Astrocyte of the cerebellum (primary cell): ENCODE results near the gene CBX7.

ENCODE experiments used
- DNase-seq: peaks from one replicate; pipeline ENCODE4 v3.0.0-alpha.2; 2011; ENCODE audit warnings: low read depth
- H3K4me3 ChIP-seq: 2 replicates; pipeline ENCODE4 v1.5.1; 2011; ENCODE audit warnings: mild to moderate bottlenecking, low read depth, low read length, moderate library complexity
- in situ Hi-C: cut with HindIII; loops from 2 replicates; pipeline ENCODE4 v1.10.0; 2017; ENCODE audit warnings: low sequenced_read_pairs
- TF ChIP-seq, protein P1 (sequence below): IDR thresholded peaks from 2 replicates; pipeline ENCODE4 v1.5.1; 2012; ENCODE audit warnings: low read length, low read depth, moderate library complexity, mild to moderate bottlenecking; ENCODE audit errors: missing control alignments

CBX7 gene

DNA sequence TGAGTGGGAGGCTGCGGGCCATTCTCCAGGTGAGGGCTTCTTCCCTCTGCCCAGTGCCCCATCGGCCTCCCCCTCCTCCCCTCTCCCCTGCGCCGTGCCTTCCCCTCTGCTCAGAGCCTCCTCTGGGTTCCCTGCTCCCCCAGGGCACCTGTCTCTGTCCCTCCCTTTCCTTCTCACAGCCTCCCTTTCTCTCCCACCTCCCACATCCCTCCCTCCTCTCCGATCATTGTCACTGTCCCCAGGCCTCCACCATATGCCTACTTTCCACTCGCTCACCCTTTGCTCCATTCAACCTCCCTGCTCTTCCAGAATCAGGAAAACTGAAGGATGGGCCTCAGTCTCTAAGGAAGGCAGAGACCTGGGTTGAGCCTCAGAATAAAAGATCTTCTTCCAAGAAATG, 65.4 kb downstream of the CBX7 start:
- in situ Hi-C loops: no loop called here

DNA sequence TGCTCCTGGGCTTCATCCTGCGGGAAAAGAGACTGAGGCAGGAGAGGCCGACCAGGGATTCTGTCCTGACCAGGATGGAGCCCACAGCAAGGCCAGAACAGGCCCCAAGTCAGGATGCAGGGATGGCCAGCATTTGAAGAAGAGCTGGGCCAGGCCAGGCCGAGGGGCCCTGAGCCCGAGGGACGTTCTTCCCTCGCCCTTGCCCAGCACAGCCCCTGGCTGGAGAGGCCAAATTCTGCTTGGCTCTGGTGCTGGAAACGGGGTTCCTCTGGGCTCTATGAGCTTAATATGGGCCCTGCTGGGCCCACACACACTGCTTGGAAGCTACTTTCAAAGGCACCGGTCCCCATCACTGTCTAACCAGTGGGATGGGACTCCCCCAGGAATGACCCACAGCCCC, 67.8 kb downstream of the CBX7 start:
- H3K4me3 ChIP-seq: no peak overlapping the region
- TF ChIP-seq, protein P1, sequence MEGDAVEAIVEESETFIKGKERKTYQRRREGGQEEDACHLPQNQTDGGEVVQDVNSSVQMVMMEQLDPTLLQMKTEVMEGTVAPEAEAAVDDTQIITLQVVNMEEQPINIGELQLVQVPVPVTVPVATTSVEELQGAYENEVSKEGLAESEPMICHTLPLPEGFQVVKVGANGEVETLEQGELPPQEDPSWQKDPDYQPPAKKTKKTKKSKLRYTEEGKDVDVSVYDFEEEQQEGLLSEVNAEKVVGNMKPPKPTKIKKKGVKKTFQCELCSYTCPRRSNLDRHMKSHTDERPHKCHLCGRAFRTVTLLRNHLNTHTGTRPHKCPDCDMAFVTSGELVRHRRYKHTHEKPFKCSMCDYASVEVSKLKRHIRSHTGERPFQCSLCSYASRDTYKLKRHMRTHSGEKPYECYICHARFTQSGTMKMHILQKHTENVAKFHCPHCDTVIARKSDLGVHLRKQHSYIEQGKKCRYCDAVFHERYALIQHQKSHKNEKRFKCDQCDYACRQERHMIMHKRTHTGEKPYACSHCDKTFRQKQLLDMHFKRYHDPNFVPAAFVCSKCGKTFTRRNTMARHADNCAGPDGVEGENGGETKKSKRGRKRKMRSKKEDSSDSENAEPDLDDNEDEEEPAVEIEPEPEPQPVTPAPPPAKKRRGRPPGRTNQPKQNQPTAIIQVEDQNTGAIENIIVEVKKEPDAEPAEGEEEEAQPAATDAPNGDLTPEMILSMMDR: no peak
- in situ Hi-C loops: no loop called here
- no peak for DNase-seq

More for the DNA sequence above, 65.4 kb downstream of the CBX7 start:
- TF ChIP-seq, protein P1: no peak
- no peak overlapping the region for H3K4me3 ChIP-seq
- no peak for DNase-seq

DNA sequence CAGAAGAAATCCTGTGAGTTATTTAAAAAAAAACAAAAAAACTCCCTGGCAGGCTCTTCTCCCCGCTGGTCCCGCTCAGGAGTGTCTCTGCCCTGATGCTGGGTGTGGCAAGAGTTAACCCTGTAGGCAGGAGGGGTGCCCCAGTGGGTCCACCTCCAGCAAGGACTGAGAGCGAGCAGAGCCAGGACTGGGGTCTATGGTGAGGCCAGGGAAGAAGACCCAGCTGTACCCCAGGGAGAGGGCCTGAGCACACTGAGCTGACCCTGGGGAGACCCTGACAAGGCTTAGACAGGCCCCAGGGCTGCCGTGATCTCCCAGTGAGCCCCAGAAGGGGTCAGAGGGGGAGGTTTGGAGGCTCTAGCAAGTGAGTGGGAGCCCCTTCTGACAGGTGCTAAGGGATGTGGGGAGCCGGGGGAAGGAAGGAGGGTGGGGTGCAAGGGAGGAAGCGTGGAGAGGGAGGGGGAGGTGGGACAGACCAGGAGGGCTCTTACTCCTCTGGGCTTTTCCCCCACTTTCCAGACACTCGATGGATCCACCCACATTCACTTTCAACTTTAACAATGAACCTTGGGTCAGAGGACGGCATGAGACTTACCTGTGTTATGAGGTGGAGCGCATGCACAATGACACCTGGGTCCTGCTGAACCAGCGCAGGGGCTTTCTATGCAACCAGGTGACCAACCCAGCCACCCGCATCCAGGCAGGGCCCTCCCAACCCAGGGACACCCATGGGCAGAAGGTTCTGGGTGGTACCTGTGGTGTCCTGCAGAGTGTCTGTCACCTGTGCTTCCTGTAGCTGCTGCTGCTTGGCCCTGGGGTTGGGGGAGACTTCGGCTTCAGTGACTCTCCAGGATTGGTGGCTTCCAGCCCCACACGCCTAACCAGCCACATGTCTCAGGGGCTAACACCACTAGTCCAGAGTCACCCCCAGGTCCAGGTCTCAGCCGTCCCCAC, 69.0 kb downstream of the CBX7 start:
- in situ Hi-C loops: no loop called here
- H3K4me3 ChIP-seq: no peak overlapping the region
- no peak for DNase-seq
- TF ChIP-seq, protein P1: no peak

DNA sequence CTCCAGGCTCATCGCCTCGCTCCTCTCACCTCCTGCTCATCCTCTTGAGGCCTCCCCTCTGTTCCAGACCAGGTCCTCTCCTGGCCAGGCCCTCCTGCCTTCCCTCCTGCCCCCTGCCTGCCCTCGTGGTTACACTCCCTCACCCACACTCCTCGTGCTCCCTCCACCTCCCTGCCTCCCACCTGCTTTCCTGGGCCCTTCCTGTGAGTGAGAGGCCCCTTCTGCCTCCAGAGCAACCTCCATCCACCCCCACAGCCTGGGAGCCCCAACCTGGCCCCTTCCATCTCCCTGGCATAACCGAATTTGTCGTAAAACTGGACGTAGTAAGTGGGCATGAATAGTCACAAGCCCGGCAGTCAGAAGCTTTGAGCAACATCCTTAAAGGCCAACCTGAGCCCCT, 70.9 kb downstream of the CBX7 start:
- H3K4me3 ChIP-seq: no peak overlapping the region
- in situ Hi-C loops: no loop called here
- no peak for DNase-seq
- TF ChIP-seq, protein P1: no peak

DNA sequence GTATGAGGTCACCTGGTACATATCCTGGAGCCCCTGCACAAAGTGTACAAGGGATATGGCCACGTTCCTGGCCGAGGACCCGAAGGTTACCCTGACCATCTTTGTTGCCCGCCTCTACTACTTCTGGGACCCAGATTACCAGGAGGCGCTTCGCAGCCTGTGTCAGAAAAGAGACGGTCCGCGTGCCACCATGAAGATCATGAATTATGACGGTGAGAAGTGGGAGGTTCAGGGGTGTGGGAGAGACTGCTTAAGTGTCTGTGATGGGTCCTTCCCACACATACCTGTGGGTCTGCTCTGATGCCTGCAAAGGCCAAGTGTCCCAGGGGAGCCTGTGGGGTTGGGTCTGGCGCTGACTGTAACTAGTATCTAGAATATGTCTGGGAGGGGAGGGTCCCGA, 71.5 kb downstream of the CBX7 start:
- no peak for DNase-seq
- no peak overlapping the region for H3K4me3 ChIP-seq
- TF ChIP-seq, protein P1: no peak
- in situ Hi-C loops: no loop called here
